Right renal pelvis (tissue), 4 donors: Measurements from ENCODE around the gene MGMT. TPM values are rescaled to one million over a fixed set of nuclear protein-coding genes. Genes with fewer than 3 reads are reported as not detected.

Experiments
- DNase-seq, 4 donors: peaks; one replicate each; pipeline ENCODE4 v3.0.0-alpha.2; 2013; ENCODE audit warnings: low read depth in 4 of 4, low spot score in 3 of 4, missing footprints in 1 of 4
- polyA plus RNA-seq, 4 donors: library from polyadenylated mRNA; unstranded; fragments of 120-200 nt; gene quantifications; one replicate each; pipeline ENCODE4 v1.2.1, GENCODE V29; 2013; ENCODE audit not compliant: insufficient read length in 4 of 4

Gene MGMT
- polyA plus RNA-seq, 4 donors, result 17.6 to 24.0 (median 19.9) TPM

GRCh38 chr10:129613377-129613980, 146.4 kb downstream of the MGMT start:
- DNase-seq, result no peak

- DNase-seq, result no peak
Measured at GRCh38 chr10:129614341-129614740, 147.3 kb downstream of the MGMT start.

- DNase-seq, result no peak
Measured at GRCh38 chr10:129615381-129615780, 148.3 kb downstream of the MGMT start.

- DNase-seq, result no peak
Measured at GRCh38 chr10:129615921-129616525, 149.0 kb downstream of the MGMT start.

- no peak for DNase-seq
Measured at GRCh38 chr10:129617768-129618167, 150.7 kb downstream of the MGMT start.

- DNase-seq, result no peak
Measured at GRCh38 chr10:129621062-129621461, 154.0 kb downstream of the MGMT start.

GRCh38 chr10:129621693-129622092, 154.7 kb downstream of the MGMT start:
- no peak for DNase-seq

GRCh38 chr10:129622291-129622690, 155.2 kb downstream of the MGMT start:
- DNase-seq, result no peak

- no peak for DNase-seq
Measured at GRCh38 chr10:129622736-129623135, 155.7 kb downstream of the MGMT start.

- no peak for DNase-seq
Measured at GRCh38 chr10:129624526-129624925, 157.5 kb downstream of the MGMT start.

GRCh38 chr10:129626309-129626708, 159.3 kb downstream of the MGMT start:
- no peak for DNase-seq

GRCh38 chr10:129626796-129627435, 159.9 kb downstream of the MGMT start:
- DNase-seq, result no peak

- no peak for DNase-seq
Measured at GRCh38 chr10:129627442-129627841, 160.4 kb downstream of the MGMT start.

- no peak for DNase-seq
Measured at GRCh38 chr10:129628823-129629222, 161.8 kb downstream of the MGMT start.

- no peak for DNase-seq
Measured at GRCh38 chr10:129629911-129630310, 162.9 kb downstream of the MGMT start.

GRCh38 chr10:129631006-129631405, 164.0 kb downstream of the MGMT start:
- DNase-seq, result no peak

- no peak for DNase-seq
Measured at GRCh38 chr10:129631870-129632623, 165.0 kb downstream of the MGMT start.

- no peak for DNase-seq
Measured at GRCh38 chr10:129637010-129637409, 170.0 kb downstream of the MGMT start.

- DNase-seq, result no peak
Measured at GRCh38 chr10:129637846-129638245, 170.8 kb downstream of the MGMT start.

GRCh38 chr10:129641351-129641750, 174.3 kb downstream of the MGMT start:
- DNase-seq, result no peak

GRCh38 chr10:129641982-129642381, 174.9 kb downstream of the MGMT start:
- no peak for DNase-seq
